ENCODE data around the gene ACSL1. TPM values are rescaled to one million over a fixed set of nuclear protein-coding genes. Genes with fewer than 3 reads are reported as not detected.

Gene ACSL1, protein sequence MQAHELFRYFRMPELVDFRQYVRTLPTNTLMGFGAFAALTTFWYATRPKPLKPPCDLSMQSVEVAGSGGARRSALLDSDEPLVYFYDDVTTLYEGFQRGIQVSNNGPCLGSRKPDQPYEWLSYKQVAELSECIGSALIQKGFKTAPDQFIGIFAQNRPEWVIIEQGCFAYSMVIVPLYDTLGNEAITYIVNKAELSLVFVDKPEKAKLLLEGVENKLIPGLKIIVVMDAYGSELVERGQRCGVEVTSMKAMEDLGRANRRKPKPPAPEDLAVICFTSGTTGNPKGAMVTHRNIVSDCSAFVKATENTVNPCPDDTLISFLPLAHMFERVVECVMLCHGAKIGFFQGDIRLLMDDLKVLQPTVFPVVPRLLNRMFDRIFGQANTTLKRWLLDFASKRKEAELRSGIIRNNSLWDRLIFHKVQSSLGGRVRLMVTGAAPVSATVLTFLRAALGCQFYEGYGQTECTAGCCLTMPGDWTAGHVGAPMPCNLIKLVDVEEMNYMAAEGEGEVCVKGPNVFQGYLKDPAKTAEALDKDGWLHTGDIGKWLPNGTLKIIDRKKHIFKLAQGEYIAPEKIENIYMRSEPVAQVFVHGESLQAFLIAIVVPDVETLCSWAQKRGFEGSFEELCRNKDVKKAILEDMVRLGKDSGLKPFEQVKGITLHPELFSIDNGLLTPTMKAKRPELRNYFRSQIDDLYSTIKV
- 4.3 TPM for polyA plus RNA-seq (2013, experiment 1 of 2)
- 4.5 TPM for polyA plus RNA-seq (2013, experiment 2 of 2)

DNA sequence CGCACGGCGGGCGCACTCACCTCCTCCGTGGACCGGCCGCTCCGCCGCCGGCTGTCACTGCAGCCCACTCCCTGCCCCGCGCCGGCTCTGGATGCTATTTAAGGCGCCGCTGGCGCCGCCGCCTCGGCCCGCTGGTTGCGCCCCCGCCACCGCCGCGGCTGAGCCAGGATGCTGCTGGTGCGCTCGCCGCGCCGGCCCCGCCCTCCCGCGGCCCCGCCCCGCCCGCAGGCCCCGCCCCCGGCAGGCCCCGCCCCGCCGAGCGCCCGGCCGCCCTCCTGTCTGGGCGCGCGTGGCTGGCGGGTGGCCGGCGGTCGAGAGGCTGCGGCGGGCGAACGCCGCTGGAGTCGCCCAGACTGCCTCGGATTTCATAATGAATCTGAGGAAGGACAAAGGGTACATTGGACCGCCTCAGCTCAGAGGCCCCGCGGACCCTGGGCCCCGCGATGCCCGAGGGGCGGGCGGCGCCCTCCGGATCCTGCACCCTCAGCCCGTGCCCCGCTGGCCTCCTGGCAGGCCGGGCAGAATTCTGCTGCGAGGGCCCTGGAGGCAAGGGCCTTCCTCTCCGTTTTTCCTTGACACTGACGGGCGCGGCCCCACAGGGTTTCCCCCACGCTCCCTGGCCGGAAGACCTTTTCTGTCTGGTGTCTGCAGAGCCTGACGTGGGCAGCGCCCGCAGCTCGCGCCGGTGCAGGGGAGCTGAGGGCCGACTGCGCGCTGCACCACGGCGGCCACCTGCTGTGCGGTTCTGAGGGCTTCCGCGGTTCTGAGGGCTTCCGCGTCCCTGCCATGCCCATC is at the start of gene ACSL1:
Gene ACSL1, minus strand, starts transcription at position 73 of the 795 bp plus-strand sequence. CDS start 22,454 bp downstream, outside the sequence.
- Histone ChIP-seq H2AK5ac (ENCODE audit: low read length, severe bottlenecking) (no peak within 1 kb of the TSS), H2BK120ac (ENCODE audit: low read depth, low read length) (no peak within 1 kb of the TSS), H3K9ac (ENCODE audit: low read length) (peak within 1 kb of the TSS; percentile 87), H2BK5ac (ENCODE audit: low read depth, low read length, poor library complexity, severe bottlenecking) (no peak within 1 kb of the TSS), H3K36me3 (ENCODE audit: control insufficient read depth in 1 of 2, insufficient read depth in 2 of 2, low read depth in 1 of 2, low read length in 2 of 2) (no peaks in the 10 kb centered on the region), H3K4ac (ENCODE audit: low read depth in 1 of 2, low read length in 2 of 2) (no peak within 1 kb of the TSS), H3K79me1 (replicated peaks; ENCODE audit: low read length, poor library complexity, severe bottlenecking) (peaks cover 3% of the 10 kb centered on the region), H3K27ac (ENCODE audit: low read length, poor library complexity, severe bottlenecking) (no peak within 1 kb of the TSS), H3K18ac (ENCODE audit: low read depth in 1 of 2, low read length in 2 of 2) (peak within 1 kb of the TSS; percentile 59 to 62), H3K4me2 (ENCODE audit: low read length, poor library complexity, severe bottlenecking) (peak within 1 kb of the TSS; percentile 99), H2AFZ (ENCODE audit: low read depth, low read length) (peak within 1 kb of the TSS; percentile 73), H2BK15ac (ENCODE audit: low read depth, poor library complexity, severe bottlenecking) (peak within 1 kb of the TSS; percentile 48), H2BK12ac (ENCODE audit: low read length in 2 of 2) (no peak within 1 kb of the TSS), H4K8ac (ENCODE audit: low read length) (peak within 1 kb of the TSS; percentile 67), H4K91ac (ENCODE audit: low read length) (peak within 1 kb of the TSS; percentile 39), H3K27me3 (ENCODE audit: control insufficient read depth in 1 of 2, insufficient read depth in 1 of 2, low read length in 2 of 2) (no peaks in the 10 kb centered on the region), H3K14ac (ENCODE audit: low read length in 2 of 2) (no peak within 1 kb of the TSS), H3K23ac (ENCODE audit: low read length in 2 of 2) (peak within 1 kb of the TSS in 1 of 2 experiments; percentile 16), H3K4me1 (ENCODE audit: control insufficient read depth, insufficient read depth, low read depth, low read length) (peaks cover 13% of the 10 kb centered on the region), H3K4me3 (ENCODE audit: insufficient read depth in 1 of 2, low read depth in 1 of 2, low read length in 2 of 2) (peak within 1 kb of the TSS; percentile 84 to 86), H3K9me3 (ENCODE audit: control insufficient read depth, low read length) (no peaks in the 10 kb centered on the region)
- WGBS = 2% methylated on average over 75 of the region's 94 CpGs
- DNase-seq = peak; percentile 64

DNA sequence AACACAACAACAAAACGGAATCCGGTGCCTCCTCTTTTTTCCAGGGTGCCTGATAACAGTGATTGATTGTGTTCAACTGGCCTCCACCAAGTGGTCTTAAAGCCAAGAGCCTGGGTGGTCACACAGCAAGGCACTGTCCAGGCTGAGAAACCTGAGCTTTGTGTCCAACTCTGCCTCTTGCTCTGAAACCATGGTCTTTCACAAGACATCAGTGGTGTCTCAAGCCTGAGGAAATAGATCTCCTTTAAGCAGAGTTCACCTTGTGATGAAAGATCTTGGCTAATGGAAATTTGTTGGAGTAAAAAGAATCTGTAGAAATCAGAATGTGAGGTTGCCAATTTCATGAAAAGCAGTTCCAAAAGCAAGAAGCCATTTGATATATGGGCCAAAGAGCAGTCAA is 47.3 kb upstream of the ACSL1 start:
- no peaks in the 10 kb centered on the region for H3K9me3 ChIP-seq (ENCODE audit: control insufficient read depth, low read length)
- DNase-seq = no peak
- no peak overlapping the region for H3K23ac ChIP-seq (ENCODE audit: low read length in 2 of 2)

DNA sequence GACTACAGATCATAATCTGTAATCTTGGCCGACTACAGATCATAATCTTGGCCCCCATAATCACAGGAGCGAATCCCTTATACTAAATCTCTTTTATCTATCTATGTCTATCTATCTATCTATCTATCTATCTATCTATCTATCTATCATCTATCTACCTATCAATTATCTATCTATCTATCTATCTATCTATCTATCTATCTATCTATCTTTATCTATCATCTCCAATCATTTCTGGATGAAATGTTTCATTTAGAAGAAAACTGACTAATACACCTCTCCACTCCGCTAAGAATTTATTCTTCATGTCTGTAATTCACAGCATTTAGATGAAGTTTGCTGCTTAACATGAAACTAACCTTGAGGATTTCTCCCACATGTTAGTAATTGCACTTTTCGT is 45.0 kb upstream of the ACSL1 start:
- DNase-seq = no peak
- Histone ChIP-seq H3K4me1 (ENCODE audit: control insufficient read depth, insufficient read depth, low read depth, low read length) (no peaks in the 10 kb centered on the region), H3K4me3 (ENCODE audit: insufficient read depth in 1 of 2, low read depth in 1 of 2, low read length in 2 of 2) (no peak overlapping the region), H4K91ac (ENCODE audit: low read length) (no peak overlapping the region), H2AFZ (ENCODE audit: low read depth, low read length) (no peak overlapping the region), H2BK5ac (ENCODE audit: low read depth, low read length, poor library complexity, severe bottlenecking) (no peak overlapping the region), H3K9me3 (ENCODE audit: control insufficient read depth, low read length) (no peaks in the 10 kb centered on the region), H3K27me3 (ENCODE audit: control insufficient read depth in 1 of 2, insufficient read depth in 1 of 2, low read length in 2 of 2) (peaks cover 0 to 3% of the 10 kb centered on the region in 2 experiments), H4K8ac (ENCODE audit: low read length) (no peak overlapping the region), H2AK5ac (ENCODE audit: low read length, severe bottlenecking) (no peak overlapping the region), H2BK120ac (ENCODE audit: low read depth, low read length) (no peak overlapping the region), H3K4me2 (ENCODE audit: low read length, poor library complexity, severe bottlenecking) (no peak overlapping the region), H2BK15ac (ENCODE audit: low read depth, poor library complexity, severe bottlenecking) (no peak overlapping the region), H3K36me3 (ENCODE audit: control insufficient read depth in 1 of 2, insufficient read depth in 2 of 2, low read depth in 1 of 2, low read length in 2 of 2) (no peaks in the 10 kb centered on the region), H2BK12ac (ENCODE audit: low read length in 2 of 2) (no peak overlapping the region), H3K27ac (ENCODE audit: low read length, poor library complexity, severe bottlenecking) (no peak overlapping the region), H3K79me1 (replicated peaks; ENCODE audit: low read length, poor library complexity, severe bottlenecking) (no peaks in the 10 kb centered on the region), H3K18ac (ENCODE audit: low read depth in 1 of 2, low read length in 2 of 2) (no peak overlapping the region), H3K23ac (ENCODE audit: low read length in 2 of 2) (no peak overlapping the region), H3K9ac (ENCODE audit: low read length) (no peak overlapping the region), H3K14ac (ENCODE audit: low read length in 2 of 2) (no peak overlapping the region), H3K4ac (ENCODE audit: low read depth in 1 of 2, low read length in 2 of 2) (no peak overlapping the region)
- 62% methylated on average over 2 of the region's 4 CpGs for WGBS

More for the DNA sequence above, 47.3 kb upstream of the ACSL1 start:
- no peaks in the 10 kb centered on the region for H3K4me1 ChIP-seq (ENCODE audit: control insufficient read depth, insufficient read depth, low read depth, low read length)
- no peak overlapping the region for H2BK5ac ChIP-seq (ENCODE audit: low read depth, low read length, poor library complexity, severe bottlenecking)
- no peak overlapping the region for H2BK15ac ChIP-seq (ENCODE audit: low read depth, poor library complexity, severe bottlenecking)
- no peak overlapping the region for H4K8ac ChIP-seq (ENCODE audit: low read length)
- no peak overlapping the region for H3K9ac ChIP-seq (ENCODE audit: low read length)
- H2AFZ ChIP-seq (ENCODE audit: low read depth, low read length) = no peak overlapping the region
- H3K4ac ChIP-seq (ENCODE audit: low read depth in 1 of 2, low read length in 2 of 2) = no peak overlapping the region
- H2BK120ac ChIP-seq (ENCODE audit: low read depth, low read length) = no peak overlapping the region
- H2BK12ac ChIP-seq (ENCODE audit: low read length in 2 of 2) = no peak overlapping the region
- H4K91ac ChIP-seq (ENCODE audit: low read length) = no peak overlapping the region
- no peak overlapping the region for H2AK5ac ChIP-seq (ENCODE audit: low read length, severe bottlenecking)
- 83% methylated on average over 2 of the region's 2 CpGs for WGBS
- no peak overlapping the region for H3K4me3 ChIP-seq (ENCODE audit: insufficient read depth in 1 of 2, low read depth in 1 of 2, low read length in 2 of 2)
- no peak overlapping the region for H3K18ac ChIP-seq (ENCODE audit: low read depth in 1 of 2, low read length in 2 of 2)
- no peaks in the 10 kb centered on the region for H3K79me1 ChIP-seq (replicated peaks; ENCODE audit: low read length, poor library complexity, severe bottlenecking)
- no peak overlapping the region for H3K4me2 ChIP-seq (ENCODE audit: low read length, poor library complexity, severe bottlenecking)
- H3K27ac ChIP-seq (ENCODE audit: low read length, poor library complexity, severe bottlenecking) = no peak overlapping the region
- peaks cover 0 to 3% of the 10 kb centered on the region in 2 experiments for H3K27me3 ChIP-seq (ENCODE audit: control insufficient read depth in 1 of 2, insufficient read depth in 1 of 2, low read length in 2 of 2)
- no peaks in the 10 kb centered on the region for H3K36me3 ChIP-seq (ENCODE audit: control insufficient read depth in 1 of 2, insufficient read depth in 2 of 2, low read depth in 1 of 2, low read length in 2 of 2)
- no peak overlapping the region for H3K14ac ChIP-seq (ENCODE audit: low read length in 2 of 2)

Measured in mesenchymal stem cell (in vitro differentiated cells and primary cell).